AG09319 (cell line): ENCODE measurements around the gene PRPS1.
"Not testable (repeated sequence)": the region's sequence is repeated elsewhere in the genome, so short reads cannot be mapped to it uniquely, and the experiment has no call there.

Source experiments
- DNase-seq: peaks from one replicate; pipeline ENCODE4 v3.0.0-alpha.2; 2010; ENCODE audit warnings: low read depth; ENCODE audit errors: extremely low read depth
- TF ChIP-seq, protein P1 (sequence below): IDR thresholded peaks from 2 replicates; pipeline ENCODE4 v1.5.1; 2011; ENCODE audit warnings: low read depth, mild to moderate bottlenecking, inconsistent platforms, low read length, moderate library complexity

Gene PRPS1

DNA sequence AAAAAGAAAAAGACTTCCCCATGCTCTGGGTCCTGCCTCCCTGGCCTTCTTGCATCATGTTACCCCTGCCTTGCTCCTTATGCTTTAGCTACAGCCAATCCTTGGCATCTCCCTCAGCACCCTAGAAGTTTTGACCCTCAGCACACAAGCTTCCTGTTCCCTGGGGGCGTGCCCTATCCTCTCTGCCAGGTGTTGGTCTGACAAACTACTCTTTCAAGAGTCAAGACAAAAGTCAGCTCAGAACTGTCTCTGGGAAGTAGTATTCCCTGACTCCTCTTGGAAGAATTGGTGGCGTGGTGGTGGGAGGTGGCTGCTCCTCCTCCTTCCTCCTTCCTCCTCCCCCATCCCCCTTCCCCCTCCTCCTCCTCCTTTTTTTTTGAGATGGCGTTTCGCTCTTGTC lies 41.0 kb downstream of the PRPS1 start:
- TF ChIP-seq, protein P1, sequence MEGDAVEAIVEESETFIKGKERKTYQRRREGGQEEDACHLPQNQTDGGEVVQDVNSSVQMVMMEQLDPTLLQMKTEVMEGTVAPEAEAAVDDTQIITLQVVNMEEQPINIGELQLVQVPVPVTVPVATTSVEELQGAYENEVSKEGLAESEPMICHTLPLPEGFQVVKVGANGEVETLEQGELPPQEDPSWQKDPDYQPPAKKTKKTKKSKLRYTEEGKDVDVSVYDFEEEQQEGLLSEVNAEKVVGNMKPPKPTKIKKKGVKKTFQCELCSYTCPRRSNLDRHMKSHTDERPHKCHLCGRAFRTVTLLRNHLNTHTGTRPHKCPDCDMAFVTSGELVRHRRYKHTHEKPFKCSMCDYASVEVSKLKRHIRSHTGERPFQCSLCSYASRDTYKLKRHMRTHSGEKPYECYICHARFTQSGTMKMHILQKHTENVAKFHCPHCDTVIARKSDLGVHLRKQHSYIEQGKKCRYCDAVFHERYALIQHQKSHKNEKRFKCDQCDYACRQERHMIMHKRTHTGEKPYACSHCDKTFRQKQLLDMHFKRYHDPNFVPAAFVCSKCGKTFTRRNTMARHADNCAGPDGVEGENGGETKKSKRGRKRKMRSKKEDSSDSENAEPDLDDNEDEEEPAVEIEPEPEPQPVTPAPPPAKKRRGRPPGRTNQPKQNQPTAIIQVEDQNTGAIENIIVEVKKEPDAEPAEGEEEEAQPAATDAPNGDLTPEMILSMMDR, result no peak
- no peak for DNase-seq

DNA sequence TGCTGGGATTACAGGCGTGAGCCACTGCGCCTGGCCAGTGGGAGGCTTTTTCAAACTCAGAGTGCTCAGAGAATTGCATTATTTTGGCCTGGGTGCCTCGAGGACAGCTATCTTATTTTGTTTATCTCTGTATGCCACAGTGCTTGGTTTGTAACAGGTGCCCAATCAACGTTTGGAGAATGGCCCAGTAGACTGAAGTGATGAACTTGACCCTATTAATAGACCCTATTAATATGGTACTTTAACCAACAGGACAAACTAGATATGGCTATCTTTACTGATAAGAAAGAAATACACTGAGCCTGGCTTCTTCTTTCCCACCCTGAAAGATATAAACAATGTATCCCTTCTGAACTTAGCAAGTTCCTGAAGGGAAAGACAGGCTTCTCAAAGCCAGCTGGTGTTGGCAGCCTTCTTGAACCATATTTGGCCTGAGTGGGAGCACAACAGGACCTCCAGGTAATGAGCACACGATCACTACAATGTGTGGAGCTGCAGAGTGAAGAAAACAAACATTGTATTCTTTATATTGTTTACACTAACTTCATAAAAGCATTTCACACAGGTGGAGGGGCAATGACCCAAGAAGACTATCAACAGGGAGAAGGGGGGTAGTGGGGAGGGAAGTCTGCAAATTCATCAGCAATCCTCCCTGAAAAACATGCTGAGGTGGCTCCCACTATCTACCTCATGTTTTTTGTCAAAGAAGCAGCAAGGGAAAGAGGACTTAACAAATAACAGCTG lies 41.7 kb downstream of the PRPS1 start:
- TF ChIP-seq, protein P1, result no peak
- DNase-seq, result no peak

DNA sequence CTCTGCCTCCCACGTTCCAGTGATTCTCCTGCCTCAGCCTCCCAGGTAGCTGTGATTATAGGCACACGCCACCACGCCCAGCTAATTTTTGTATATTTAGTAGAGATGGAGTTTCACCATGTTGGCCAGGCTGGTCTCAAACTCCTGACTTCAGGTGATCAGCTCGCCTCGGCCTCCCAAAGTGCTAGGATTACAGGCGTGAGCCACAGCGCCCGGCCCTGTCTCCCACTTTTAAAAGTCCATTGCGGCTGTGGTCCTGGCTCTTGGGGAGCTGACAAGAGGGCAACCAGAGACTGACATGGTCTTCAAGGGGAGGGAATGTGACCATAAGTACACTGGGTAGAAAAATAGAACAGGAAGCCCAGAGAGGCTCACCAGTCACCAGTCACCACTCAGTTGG lies 42.9 kb downstream of the PRPS1 start:
- not testable (repeated sequence) for DNase-seq

DNA sequence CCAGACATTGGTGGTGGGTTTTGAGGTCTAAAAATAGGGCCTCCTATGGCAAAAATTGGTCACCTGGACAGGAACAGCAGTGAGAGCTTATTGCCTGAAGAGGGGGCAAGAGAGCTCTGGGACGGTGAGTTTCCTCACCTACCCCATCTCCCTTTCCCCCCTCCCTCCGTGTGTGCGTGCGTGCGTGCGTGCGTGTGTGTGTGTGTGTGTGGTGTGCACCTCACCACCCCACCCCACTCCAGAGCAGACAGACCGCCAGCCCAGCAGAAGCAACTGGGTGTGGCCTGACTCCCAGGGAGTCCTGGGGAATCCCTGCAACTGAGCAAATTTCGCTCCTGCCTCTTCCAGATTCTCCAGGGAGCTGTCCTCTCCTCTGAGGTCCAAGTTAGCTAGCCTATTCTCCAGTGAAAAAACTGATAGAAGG lies 44.7 kb downstream of the PRPS1 start:
- DNase-seq, result no peak
- TF ChIP-seq, protein P1, result peak; percentile 62

DNA sequence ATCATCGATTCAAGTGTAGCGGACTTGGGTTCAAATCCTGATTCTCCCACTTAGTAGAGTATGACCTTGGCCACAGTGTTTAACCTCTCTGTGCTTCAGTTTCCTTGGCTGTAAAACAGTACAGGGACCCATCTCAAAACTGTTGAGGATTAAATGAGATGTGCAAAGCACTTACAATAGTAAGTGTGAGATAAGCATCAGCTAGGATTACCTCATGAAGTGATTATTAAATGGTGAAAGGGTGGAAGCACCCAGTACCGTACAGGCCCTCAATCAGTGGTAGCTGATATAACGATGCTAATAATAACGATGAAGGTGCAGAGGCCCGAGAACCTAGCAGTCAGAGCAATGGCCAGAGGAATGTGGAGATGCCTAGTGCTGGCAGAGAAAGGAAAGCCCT lies 45.1 kb downstream of the PRPS1 start:
- DNase-seq, result no peak
- TF ChIP-seq, protein P1, result no peak

DNA sequence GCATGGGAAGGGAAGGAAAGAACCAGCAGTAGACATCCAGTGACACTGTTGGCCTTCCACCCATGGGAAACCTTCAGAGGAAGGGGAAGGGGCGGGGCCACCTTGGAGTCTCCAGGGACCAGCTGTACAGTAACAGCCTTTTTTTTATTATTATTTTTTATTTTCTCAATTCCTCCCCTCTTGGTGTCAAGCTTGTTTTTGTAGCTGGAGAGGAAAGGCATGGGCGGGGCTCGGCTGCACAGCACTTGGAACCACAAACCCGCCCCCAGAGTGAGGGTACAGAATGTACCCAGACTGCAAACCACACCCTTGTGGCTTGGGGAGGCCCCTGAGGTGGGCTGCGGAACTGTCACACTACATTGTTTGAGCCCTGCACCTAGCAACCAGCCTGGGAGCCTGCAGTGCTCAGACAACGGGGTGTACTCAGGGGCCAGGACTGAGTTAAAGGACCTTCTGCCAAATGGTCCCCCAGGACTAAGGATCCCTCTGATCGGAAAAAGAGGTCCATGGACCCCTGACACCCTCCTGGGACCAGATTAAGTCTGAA lies 45.7 kb downstream of the PRPS1 start:
- no peak for DNase-seq
- TF ChIP-seq, protein P1, result no peak

DNA sequence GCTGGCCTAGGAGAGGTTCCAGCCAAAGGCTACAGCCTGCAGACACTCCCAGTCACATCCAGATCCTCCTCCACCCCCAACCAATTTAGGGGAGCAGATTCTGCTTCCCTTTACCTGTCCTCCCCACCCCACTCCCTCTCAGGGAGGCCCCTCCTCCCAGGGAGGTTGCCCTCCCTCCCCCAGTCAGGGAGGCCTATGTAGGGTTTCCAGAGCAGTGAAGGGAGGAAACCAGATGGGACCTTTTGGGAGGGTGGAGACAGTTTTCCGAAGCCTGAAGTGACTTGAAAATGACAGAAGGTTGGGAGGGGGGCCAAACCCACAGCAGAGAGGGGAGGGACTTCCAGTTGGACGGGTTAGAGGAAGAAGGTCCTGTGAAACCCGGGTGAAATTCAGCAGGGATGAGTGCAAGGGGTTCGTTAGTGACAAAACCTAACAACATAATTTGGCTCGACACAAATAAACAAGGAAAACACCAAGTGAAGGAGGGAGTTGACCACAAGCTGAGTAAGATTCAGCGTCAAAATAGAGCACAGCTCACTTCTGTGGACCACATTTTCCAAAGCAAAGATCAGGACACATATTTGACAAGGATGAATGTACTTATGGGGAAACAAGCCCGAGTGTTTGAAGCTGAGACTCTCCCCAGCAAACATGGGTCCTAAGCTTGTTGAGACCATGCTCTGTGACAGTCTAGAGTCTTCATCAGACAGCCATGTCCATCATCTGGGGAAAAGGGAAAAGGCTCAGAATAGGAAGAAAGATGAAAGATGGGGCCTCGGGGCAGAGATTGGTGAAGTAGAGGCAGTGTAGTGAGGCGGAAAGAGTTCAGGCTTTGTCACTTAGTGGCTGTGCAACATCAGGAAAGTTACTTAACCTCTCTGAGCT lies 46.4 kb downstream of the PRPS1 start:
- DNase-seq, result no peak

More for the DNA sequence above, 46.4 kb downstream of the PRPS1 start:
- TF ChIP-seq, protein P1, result no peak
